HG03432 (cell line): ENCODE results near the gene MED13.
"Not testable (repeated sequence)": the region's sequence is repeated elsewhere in the genome, so short reads cannot be mapped to it uniquely, and the experiment has no call there.

Source experiments
- ATAC-seq: cut with Tn5 transposase; IDR thresholded peaks from one replicate; pipeline ENCODE4 v1.9.1; 2021; ENCODE audit warnings: mild to moderate bottlenecking, moderate library complexity; ENCODE audit not compliant: unreplicated experiment

The MED13 gene

DNA sequence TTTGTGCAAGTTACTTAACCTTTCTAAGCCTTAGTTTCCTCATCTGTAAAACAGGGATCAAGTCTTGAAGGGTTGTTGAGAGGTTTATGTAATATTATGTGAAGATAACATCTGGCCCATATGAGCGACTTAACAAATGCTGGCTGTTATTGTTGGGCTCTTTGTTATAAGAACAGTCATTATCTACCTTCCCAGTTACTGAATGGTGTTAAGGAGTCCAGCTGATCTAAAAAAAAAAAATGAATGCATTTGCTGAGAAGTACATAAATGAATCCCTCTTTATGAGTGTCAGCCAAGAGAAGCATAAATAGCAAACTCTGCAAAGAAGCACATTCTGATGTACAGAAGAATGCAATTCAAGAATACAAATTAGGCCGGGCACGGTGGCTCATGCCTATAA lies 24.3 kb upstream of the MED13 start:
- no peak for ATAC-seq

- ATAC-seq, result no peak
Observed at GRCh38 chr17:62086737-62087136, 21.7 kb upstream of the MED13 start.

- ATAC-seq, result no peak
Observed at GRCh38 chr17:62085511-62086408, 20.7 kb upstream of the MED13 start.

GRCh38 chr17:62084585-62084984 lies 19.5 kb upstream of the MED13 start:
- ATAC-seq, result no peak

DNA sequence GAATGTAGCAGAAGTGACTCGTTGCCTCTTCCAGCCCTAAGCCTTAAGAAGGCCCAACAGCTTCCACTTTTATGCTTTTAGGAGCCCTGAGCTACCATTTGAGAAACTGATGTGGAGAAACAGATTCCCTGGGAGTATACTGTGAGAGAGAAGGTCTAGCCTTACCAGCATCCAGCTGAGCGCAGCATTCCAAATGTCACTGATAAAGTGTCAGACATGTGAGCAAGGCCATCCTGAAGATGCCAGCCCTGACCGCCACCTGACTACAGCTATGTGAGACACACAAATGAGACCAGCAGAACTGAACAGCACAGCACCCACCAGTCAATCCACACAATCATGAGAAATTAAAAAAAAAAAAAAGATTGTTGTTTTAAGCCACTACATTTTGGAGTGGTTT lies 18.6 kb upstream of the MED13 start:
- ATAC-seq, result no peak

DNA sequence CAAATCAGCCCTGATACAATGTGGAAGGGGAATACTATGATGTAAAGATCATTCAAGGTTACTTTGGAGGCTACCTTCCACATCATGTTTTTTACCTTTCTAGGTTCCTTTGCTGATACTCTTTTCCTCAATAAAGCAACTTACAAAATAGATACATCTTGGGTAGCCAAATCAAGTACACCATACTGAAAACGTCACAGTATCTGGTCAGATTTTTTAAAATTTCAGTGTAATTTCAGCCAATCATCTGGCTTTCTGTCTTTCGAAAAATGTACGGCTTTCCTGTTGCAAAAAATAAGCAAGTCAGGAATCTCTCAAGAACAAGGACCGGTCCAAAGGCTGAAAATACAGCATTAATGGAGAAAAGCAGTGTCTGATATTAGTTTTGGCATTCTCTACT lies 15.6 kb upstream of the MED13 start:
- ATAC-seq, result no peak

GRCh38 chr17:62078009-62078408 lies 12.9 kb upstream of the MED13 start:
- ATAC-seq, result no peak

GRCh38 chr17:62076864-62077788 lies 12.0 kb upstream of the MED13 start:
- no peak for ATAC-seq

DNA sequence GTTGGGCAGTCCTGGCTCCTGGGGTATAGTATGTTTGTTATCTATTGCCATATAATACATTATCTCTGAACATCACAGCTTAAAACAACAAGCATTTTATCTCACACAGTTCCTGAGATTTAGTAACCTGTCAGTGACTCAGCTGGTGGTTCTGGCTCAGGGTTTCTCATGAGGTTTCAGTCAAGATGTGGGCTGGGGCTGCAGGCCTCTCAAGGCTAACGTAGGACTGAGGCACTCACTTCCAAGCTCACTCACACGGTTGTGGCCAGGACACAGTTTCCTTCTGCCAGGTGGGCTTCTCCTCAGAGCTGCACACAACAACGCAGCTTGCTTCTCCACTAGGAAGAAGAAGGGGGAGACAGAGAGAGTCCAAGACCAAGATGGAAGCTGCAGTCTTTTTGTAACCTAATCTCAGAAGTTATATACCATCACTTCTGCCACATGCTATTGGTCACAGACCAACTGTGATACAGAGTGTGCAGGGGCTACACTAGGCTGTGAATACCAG lies 10.3 kb upstream of the MED13 start:
- no peak for ATAC-seq

GRCh38 chr17:62073993-62074392 lies 8.9 kb upstream of the MED13 start:
- no peak for ATAC-seq

DNA sequence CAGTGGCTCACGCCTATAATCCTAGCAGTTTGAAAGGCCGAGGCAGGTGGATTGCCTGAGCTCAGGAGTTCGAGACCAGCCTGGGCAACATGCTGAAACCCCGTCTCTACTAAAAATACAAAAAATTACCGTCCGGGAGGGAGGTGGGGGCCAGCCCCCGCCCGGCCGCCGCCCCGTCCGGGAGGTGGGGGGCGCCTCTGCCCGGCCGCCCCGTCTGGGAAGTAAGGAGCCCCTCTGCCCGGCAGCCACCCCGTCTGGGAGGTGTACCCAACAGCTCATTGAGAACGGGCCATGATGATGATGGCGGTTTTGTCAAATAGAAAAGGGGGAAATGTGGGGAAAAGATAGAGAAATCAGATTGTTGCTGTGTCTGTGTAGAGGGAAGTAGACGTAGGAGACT lies 7.8 kb upstream of the MED13 start:
- not testable (repeated sequence) for ATAC-seq

DNA sequence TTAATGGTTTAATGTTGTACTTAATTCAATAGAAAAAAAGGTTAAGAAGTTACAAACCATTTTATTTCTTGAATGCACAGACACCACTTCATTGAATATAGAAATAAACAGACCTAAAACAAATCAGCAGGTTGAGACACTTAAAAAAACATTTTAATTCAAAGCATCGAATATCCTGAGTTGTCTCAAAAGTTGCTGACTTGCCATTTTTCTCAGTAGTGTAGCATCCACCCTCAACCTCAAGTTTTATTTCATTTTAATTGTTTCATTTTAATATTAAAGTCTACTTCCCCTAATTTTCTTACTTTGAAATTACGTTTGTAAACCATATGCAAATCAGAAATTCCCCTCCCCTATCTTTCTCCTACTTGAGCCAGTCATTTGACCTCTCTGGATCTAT lies 5.8 kb upstream of the MED13 start:
- no peak for ATAC-seq

DNA sequence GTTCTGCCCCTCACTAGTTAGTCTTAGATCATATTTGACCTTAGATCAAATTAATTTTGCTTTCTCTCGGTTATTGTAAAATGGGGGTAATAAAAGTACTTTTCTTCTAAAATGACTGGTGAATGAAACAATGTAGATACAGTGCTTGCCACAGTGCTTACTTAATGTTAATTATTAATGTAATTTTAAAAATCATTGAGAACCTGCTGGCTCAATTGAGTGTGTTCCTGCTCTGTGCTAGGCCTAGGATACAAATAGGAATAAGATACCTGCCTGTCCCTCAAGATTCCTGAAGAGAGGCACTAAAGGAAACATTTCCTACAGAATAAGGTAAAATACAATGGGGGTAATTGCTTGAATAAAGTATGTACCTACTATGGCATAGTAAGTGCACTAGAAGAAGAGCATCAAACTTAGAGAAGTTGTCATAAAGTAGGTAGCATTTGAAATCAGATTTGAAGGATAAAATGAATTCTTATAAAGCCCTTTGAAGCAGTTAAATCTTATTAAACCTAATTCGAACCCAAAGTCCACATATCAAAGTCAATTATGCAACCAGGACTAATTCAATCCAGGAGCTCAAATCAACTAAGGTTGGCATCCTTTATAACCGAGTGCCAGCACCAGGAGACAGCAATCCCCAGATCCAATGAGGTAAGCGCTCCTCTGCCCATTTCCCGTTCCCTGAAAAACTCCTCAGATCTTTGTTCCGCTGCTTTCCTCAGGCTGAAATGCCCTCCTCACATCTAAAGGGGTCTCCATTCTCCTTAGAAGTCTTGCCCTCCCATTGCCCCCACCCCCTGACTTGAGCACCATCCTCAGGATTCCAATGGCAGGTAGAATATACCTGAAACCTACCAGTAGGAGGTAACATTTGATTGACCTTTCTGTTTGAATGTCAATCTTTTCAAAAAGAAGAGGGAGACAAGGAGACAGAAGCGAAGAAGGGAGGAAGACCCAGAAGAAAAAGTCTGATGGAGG lies 2.4 kb upstream of the MED13 start:
- ATAC-seq, result no peak

- peak; percentile 95 for ATAC-seq
Observed at GRCh38 chr17:62065611-62066468, 762 bp upstream of the MED13 start.

- ATAC-seq, result no peak
Observed at GRCh38 chr17:62064029-62064790, 868 bp downstream of the MED13 start.

- ATAC-seq, result no peak
Observed at GRCh38 chr17:62062944-62063343, 2.1 kb downstream of the MED13 start.

DNA sequence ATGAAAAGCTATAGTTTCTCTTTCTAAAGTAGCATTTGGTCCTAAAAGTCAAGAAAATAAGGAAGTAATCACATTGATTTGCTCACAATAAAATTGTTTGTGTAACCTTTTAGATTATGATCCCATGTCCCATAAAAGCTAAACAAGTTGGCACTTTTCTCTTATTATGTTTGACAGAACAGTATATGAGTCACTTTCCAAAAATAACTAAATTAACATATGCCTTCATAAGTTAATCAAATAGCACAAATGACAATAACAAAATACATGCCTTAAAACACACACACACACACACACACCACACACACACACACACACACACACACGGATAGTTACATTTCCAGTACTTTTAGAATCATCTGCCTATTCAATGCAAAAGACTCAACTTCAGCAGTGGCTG lies 2.8 kb downstream of the MED13 start:
- no peak for ATAC-seq

- no peak for ATAC-seq
Observed at GRCh38 chr17:62059414-62059813, 5.7 kb downstream of the MED13 start.

- ATAC-seq, result no peak
Observed at GRCh38 chr17:62058611-62059010, 6.5 kb downstream of the MED13 start.
